AG10803 (cell line): ENCODE results near the gene COX7A2.

Experiments
- DNase-seq: peaks from one replicate; pipeline ENCODE4 v3.0.0; 2010; ENCODE audit warnings: low read depth
- H3K4me3 ChIP-seq: 2 replicates; pipeline ENCODE4 v1.5.1; 2011; ENCODE audit warnings: mild to moderate bottlenecking, low read length, control low read depth
- CTCF ChIP-seq: conservative IDR thresholded peaks from 2 replicates; pipeline ENCODE4 v1.5.1; 2011; ENCODE audit warnings: mild to moderate bottlenecking, low read length, control low read depth, inconsistent platforms

The COX7A2 gene

GRCh38 chr6:75211920-75212590, 31.5 kb downstream of the COX7A2 start:
- no peak for DNase-seq
- TF ChIP-seq CTCF, result no peak
- no peak overlapping the region for H3K4me3 ChIP-seq

- peak; percentile 73 for DNase-seq
- TF ChIP-seq CTCF, result peak; percentile 78
- no peak overlapping the region for H3K4me3 ChIP-seq
Observed at GRCh38 chr6:75210885-75211739, 32.5 kb downstream of the COX7A2 start.

GRCh38 chr6:75209184-75209723, 34.3 kb downstream of the COX7A2 start:
- no peak for TF ChIP-seq CTCF
- H3K4me3 ChIP-seq, result no peak overlapping the region
- DNase-seq, result no peak

- peak; percentile 84 for DNase-seq
- peak overlapping the region; percentile 100 for H3K4me3 ChIP-seq
- peak; percentile 90 for TF ChIP-seq CTCF
Observed at GRCh38 chr6:75208298-75209183, 35.1 kb downstream of the COX7A2 start.

- peak overlapping the region; percentile 100 for H3K4me3 ChIP-seq
- DNase-seq, result peak; percentile 57
- no peak for TF ChIP-seq CTCF
Observed at GRCh38 chr6:75206576-75207342, 36.8 kb downstream of the COX7A2 start.

- H3K4me3 ChIP-seq, result peak within 1 kb of the TSS; percentile 100
- DNase-seq, result peak; percentile 100
- TF ChIP-seq CTCF, result peak; percentile 25
Observed at GRCh38 chr6:75205776-75206575, 37.6 kb downstream of the COX7A2 start, which contains the start of gene COL12A1. Gene COL12A1, minus strand, starts transcription at chr6:75206053. Its CDS starts 3,261 bp downstream, at chr6:75202792.
